ENCODE results near the gene PDE4D.

Gene PDE4D

DNA sequence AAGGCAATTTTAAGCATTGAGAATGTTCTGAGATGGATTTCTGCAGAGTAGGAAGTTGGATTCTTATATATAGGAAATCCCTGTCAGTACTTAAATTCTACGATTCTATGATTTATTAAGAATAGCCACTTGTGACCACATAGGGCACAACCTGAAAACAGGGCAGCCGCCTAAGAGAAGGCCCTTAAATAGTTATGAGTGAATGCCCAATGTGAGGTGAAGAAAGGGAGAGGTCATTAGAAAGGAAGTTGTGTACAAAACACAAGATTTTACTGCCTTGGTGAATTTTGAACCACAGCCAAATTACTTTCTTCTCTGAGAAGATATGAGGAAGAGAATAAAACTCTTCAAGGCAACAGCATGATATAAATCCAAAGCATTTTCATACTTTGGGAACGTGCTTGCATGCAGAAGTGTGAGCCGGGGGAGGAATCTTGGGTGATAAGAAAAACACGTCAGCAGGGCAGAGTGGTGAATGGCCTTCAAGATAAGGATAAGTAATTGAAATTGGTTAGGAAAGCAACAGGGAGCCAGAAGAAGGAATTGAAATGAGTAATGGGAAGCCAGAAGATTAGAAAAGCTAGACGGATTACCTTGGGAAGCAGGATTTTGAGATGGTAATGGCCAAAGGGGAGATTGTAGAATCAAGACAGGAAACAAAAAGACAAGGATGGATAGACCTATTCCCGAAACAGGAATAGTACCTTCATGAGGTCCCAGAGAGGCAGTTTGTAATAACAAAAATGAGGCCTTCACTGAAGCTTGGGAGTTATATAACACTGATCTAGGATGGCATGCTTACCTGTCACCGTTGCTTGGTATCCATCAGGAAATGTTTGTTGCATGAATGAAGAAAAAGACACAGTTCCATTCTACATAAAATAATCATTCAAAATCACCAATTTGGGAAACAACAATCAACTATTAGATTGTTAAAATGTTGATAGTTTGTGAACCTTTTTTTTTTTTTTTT lies 244.3 kb downstream of the PDE4D start:
- DNase-seq = no peak

DNA sequence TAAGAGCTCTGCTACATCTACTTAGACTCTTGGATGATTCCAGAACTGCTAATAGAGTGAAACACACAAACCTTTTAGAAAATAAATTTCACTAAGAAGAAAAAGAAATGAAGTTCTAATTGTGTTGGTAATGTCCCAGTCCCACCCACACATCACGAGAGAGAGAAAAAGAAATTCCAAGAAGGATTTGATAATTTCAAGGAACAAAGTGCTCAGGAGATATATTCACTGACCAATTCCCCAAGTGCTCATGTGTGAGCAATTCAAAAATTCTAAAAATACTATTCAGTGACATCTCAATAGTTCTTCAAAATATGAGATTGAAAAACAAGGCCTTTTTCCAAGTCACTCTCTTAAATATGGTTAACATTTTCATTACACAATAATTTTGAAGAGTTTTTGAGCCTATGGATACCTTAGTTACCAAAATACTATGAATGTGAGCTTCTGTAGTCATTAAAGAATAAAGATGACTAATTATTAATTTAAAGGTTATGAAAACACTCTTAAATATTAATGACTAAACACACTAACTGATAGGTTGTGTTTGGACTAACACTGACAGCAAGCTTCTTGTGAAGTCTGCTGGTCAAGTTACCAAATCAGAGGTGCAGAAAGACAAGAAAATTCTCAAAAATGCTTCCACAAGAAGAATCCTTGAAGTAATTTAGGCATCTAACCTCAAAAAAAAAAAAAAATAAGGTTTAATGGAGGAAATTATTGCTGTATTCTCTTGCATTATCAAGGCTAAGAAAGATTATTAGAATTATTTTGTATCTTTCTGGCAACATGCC lies 245.3 kb downstream of the PDE4D start:
- DNase-seq = no peak

DNA sequence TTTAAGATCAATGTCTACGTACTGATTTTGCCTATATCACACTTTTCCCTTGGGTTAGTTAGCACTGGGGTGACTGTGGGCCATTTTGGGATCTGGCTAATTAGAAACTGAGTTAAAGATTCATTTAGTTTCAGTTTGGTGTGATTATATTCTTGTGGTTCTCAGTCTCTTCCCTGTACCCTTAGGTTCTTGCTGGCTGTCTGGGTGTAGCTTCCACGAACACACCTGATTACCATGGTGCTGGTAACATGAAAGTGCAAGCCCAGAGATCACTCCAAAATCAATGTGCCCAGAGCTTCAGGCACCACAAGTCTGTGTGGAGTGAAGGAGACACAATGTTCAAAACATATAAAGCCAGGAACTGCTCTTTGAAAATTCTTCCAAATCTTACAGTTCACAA lies 248.1 kb downstream of the PDE4D start:
- no peak for DNase-seq

GRCh38 chr5:59640411-59640810 lies 253.1 kb downstream of the PDE4D start:
- no peak for DNase-seq

DNA sequence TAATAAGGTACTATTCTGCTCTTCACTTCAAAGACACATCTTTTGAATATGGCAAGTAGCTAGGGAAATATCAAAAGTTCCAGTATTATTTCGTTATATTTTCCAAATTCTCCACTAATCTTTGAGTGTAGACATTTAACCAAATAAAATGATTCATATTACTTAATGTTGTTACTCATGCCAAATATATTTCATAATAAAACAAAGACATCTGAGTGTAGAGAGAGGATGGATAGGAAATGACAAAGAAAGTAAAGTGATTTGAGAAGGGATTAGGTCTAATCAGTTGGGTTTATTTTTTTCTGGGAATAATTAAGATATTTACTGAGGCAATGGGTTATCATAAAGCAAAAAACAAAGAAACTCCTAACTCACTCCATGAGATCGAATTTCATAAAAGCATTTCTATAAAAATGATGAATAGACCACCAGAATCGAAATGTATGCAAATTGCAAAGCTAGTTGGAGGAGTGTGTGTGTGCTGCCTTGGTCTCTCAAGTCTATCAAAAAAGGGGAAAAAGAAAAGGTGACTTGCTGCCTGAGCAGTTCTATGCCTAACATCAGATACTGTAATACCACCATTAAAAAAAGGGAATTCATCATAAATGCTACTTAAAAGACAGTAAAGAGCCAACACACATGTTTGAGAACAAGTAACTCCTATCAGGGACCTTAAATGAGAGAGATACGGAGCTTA lies 255.5 kb downstream of the PDE4D start:
- DNase-seq = no peak

DNA sequence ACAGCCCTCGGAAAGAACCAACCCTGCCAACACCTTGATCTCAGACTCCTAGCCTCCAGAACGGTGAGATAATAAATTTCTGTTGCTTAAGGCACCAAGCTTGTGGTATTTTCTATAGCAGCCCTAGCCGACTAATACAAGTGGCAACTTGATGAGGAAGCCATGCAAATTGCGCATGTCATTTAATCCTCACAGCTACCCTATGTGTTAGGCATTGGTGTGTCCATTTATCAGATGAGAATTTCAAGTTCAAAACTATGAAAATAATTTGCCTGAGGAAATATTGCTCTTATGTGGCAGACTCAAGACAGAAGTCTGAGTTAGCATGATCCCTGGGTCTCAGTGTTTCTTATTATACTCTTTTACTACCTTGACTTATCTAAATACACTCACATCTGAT lies 264.0 kb downstream of the PDE4D start:
- DNase-seq = no peak

GRCh38 chr5:59628062-59628828 lies 265.3 kb downstream of the PDE4D start:
- DNase-seq = no peak

DNA sequence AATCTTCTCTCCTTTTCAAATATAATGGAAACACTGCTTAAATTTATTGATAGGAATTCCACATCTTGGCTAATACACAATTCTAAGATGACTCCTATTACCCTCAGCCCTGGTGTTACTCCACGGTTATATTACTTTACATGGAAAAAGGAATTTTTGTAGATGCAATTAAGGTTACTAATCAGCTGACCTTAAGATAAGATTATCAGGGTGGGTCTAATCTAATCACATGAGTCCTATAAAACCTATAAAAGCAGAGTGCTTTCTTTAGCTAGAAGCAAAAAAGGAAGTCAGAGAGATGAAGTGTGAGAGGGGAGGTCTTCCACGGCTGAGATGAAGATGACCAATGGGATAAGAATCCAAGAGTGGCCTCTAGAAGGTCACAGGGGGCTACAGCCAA lies 268.6 kb downstream of the PDE4D start:
- no peak for DNase-seq

DNA sequence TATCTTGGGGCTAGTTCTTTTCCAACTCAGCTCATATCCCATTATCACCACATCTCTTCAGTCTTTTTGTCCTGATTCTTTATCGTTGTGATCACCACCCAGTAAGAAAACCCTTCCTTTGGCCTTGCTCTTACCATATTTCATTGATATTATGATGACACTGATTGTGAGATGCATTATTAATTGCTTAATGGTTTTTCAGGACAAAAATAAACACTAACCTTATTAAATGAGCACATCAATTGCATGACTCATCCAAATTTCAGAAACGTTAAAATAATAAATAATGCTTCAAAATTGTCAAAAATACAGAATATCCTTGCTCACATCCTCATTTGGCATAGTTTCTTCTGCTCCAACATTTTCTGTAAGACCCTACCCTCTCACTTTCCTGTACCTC lies 270.7 kb downstream of the PDE4D start:
- no peak for DNase-seq

DNA sequence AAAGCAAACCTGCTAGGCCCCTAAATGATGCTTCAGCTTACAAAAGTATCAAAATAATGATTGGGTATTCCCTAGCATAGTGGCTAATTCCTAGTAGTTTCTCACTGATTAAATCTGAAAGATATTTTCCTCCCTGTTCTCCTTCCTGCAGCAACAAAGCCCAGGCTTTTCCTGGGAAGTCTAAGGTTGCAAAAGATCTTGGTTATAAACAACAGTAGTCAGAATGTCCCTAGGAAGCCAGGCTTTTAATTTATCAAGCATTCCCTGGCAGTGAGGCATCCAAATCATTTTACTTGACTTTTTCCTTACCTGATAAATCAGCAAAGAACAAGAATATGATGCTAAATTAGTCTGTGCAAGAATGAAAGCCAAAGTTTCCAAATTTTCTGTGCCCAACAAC lies 272.0 kb downstream of the PDE4D start:
- DNase-seq = no peak

DNA sequence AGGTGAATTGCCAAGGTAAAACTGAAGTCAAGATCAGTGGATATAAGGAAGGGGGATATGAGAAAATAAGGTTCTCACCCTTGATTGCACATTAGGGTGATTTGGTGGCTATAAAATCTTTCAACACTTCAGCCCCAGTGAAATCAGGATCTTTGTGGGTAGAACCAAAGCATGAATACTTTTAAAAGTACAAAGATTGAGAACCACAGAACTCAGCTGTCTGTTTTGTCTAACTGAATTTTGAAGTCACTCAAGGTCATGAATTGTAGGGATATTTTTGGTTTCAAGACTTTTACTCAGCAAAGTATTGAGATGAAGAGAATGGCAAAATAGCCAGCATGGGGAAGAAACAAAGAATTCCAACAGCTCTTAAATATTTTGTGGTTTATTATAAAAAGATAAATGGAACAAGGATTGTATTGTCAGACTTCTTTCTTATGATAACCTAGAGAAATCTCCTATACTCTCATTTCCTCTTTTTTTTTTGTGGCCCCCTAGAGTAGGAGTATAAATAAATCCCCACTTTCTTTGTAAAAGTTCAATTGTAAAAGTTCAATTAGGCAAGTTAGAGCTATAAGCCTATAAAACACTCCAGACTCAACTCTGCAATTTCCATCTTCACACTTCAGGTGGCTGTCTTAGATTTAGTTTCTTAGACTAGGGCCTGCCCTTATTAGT lies 272.9 kb downstream of the PDE4D start:
- no peak for DNase-seq

DNA sequence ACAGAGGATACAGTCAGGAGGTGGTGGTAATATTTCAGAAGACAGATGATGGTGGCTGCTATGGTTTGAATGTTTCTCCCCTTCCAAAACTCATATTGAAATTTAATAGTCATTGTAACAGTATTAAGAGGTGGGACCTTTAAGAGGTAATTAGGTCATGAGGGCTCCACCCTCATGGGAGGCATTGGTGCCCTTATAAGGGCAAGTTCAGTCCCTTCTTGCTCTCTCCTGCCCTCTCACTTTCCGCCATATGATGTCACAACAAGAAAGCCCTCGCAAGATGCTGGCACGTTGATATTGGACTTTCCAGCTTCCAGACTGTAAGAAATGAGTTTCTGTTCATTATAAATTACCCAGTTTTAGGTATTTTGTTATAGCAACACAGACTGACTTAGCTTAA lies 274.9 kb downstream of the PDE4D start:
- DNase-seq = no peak

DNA sequence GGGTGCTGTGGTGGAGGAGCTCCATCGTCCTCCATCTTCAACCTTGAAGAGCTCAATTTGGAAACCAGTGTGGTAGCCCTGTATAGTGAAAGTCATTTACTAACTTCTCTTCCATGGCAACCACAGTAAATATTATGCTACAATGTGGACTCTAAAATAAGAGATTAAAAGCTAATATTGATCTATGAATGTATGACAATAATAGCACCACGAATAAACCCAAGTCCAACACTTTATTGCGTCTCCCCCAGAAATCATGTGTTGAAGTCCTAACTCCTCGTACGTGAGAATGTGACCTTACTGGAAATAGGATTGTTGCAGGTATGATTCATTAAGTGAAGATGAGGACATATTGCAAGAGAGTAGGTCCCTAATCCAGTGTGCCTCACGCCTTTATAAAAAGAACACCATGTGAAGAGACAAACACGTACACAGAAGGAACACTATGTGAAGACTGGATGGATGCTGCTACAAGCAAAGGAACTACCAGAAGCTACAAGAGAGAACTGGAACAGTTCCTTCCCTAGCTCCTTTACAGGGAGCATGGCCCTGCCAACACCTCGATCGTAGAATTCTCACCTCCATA lies 276.2 kb downstream of the PDE4D start:
- DNase-seq = no peak

- no peak for DNase-seq
Measured at GRCh38 chr5:59616413-59616812, 277.1 kb downstream of the PDE4D start.

DNA sequence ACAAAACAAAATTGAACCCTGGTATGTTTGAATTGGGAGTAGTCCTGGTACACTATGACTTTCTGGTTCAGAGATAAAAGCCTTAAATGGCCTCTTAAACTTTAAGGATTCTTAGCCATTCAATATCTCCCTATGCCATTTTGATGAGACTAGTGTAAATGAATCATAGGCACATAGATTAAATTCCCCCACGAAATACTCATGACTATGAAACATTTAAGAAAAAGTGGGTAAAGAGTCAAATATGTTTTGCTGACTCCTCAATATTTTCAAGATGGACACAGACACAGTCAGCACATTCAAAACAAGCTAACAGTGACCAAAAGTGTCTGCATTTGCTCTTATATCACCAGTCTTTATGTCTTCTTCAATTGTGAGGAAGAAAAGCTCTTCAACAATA lies 278.3 kb downstream of the PDE4D start:
- DNase-seq = no peak

DNA sequence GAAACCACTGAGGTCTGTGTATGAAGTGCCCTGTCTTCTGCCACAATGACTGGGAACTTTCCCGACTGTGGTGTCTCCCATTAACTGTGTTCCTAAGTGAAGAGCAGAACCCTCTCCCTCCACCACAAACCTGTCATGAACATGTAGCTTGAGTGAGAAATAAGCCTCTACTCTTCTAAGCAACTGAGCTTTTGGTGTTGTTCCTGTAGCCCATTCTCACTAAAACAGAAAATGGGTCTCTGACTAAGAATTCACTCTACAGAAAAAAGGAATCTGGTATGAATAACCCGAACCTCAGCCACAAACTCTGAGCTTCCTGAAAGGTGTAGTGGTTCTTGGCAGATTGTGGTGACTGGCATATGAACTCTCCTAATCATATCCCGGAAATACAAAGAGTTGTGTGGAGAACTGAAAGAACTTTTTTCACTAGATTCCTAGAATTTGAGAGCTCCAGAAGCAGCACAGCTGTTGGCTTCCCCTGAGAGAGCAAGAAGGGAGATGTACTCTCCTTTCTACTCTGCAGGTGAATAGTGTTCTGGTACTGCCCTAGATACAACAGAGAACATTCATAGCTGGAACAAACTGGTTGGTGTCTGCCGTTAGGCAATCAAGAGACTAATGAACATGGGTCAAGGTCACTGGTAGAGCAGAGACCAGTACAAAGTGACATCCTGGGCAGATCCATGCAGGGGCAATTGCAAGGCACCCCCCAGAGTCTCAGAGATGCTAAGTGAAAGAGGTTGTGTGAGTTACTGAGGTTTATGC lies 283.8 kb downstream of the PDE4D start:
- DNase-seq = no peak

DNA sequence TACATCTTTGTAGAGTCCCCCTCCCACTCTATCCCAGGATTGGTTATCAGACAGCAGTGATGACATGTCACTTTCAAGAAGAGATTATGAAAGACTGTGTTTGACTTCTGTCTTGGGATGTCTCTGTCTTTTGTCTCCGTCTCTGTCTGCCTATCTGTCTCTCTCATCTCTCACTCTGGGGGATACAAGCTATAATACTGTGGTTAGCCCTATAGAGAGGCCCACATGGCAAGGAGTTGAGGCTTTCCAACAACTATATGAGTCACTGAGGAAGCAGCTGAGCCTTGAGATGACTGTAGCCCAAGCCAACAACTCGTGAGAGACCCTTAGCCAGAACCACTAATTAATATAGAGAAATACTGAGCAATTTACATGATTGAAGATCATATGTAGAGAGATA lies 284.8 kb downstream of the PDE4D start:
- DNase-seq = no peak

DNA sequence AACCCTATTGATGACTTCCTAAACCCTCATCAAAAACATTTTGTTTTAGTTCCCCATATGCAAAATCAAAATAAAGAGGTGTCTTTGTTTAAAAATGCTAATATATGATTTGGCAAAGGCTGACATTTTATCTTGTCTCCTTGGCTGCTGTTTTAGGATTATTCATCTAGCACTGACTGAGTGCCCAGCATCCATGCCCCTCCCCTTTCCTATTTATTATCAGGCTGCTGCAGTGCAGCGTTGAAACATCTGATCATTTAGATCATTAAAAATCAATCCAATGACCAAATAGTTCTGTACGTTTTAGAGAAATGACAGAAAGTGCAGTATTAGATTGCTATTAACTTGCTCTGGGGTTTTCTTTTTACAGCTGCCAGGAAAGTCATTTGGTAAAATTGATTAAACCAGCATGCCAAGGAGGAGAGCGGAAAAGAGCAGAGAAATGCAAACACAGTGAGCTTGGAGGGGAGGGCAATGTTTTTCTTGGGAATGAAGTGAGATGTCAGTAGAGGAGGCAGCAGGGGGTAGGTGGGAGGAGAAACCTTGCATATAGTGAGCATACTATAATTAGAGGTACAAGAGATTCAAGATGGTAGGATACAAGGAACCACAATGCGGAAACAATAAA lies 286.3 kb downstream of the PDE4D start:
- DNase-seq = no peak

DNA sequence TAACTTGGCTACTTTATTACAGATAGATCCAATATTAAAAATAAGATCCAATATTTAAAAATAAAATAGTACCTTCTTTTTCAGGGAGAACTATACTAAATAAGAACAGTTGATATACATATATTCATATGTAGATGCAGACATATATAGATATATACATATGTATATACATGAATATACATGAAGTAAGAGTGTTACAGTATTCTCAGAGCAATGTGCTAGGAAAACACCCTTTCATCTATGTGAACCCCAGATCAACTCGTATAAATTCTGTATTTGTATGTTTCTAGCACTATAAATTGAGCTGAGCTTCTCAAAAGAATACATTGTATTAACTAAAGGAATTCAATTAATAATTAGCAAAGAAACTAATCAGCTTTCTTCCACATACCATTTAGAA lies 287.6 kb downstream of the PDE4D start:
- no peak for DNase-seq

DNA sequence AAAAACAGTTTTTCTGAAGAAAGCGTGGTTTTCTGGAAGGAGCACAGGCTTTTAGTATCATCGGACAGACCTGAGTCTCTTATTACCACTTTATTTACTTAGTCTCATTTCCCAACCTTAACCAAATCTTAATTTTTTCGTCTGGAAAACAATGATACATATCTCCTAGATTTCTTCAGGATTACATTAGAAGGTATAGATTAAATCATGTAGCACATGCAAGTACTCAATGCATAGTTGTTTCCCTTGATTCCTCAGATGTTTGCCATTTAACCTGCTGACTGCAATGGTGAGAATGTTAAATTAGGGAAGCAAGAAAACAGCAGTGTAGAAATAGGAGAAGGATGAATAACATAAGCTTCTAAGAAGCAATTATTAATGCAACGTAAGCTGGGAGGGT lies 289.4 kb downstream of the PDE4D start:
- no peak for DNase-seq

Measured in RPMI8226 (cell line).